ENCODE measurements around the gene CCIN. TPM values are rescaled to one million over a fixed set of nuclear protein-coding genes. Genes with fewer than 3 reads are reported as not detected.

Gene CCIN
- polyA plus RNA-seq, 2 of the 4 experiments (the other 2 are of a cell fraction), result not detected

- TF ChIP-seq BCL3 (IDR thresholded peaks at IDR 0.05) (no peak), HOXA7 (CRISPR knock-in tag; IDR thresholded peaks at IDR 0.05) (no peak), RFX5 (IDR thresholded peaks at IDR 0.05) (no peak), KDM1A (IDR thresholded peaks at IDR 0.05; ENCODE audit: low read depth) (peak; percentile 60; the same call in 1 of the 2 replicates), JUN (IDR thresholded peaks at IDR 0.05) (peak in 1 of 2 experiments; percentile 51; a peak in 1 of 5 replicates), SREBF2 (IDR thresholded peaks at IDR 0.05) (no peak), USF2 (IDR thresholded peaks at IDR 0.05) (no peak), CHD4 (IDR thresholded peaks at IDR 0.05; ENCODE audit: borderline replicate concordance) (no peak), RARB (CRISPR knock-in tag; IDR thresholded peaks at IDR 0.05) (no peak), KDM5A (IDR thresholded peaks at IDR 0.05) (no peak), EHMT2 (IDR thresholded peaks at IDR 0.05; ENCODE audit: low read depth) (no peak), CBX8 (IDR thresholded peaks at IDR 0.05) (no peak), FOSB (CRISPR knock-in tag; IDR thresholded peaks at IDR 0.05) (no peak), ZFP36 (IDR thresholded peaks at IDR 0.05; ENCODE audit: borderline replicate concordance, partially characterized antibody) (no peak), POLR2AphosphoS2 (conservative IDR thresholded peaks at IDR 0.05; ENCODE audit: low read length) (no peak), FOSL2 (IDR thresholded peaks at IDR 0.05) (no peak), FOSL2 (CRISPR knock-in tag; IDR thresholded peaks at IDR 0.05) (no peak), HMGXB4 (CRISPR knock-in tag; IDR thresholded peaks at IDR 0.05; ENCODE audit: borderline replicate concordance) (no peak), SMC3 (IDR thresholded peaks at IDR 0.05) (peak; percentile 98), POLR2A (IDR thresholded peaks at IDR 0.05; ENCODE audit: low read length) (no peak), TP53 (CRISPR knock-in tag; IDR thresholded peaks at IDR 0.05) (no peak), MAFK (IDR thresholded peaks at IDR 0.05; ENCODE audit: partially characterized antibody) (no peak), TFCP2L1 (CRISPR knock-in tag; IDR thresholded peaks at IDR 0.05) (no peak), MAZ (IDR thresholded peaks at IDR 0.05; ENCODE audit: borderline replicate concordance, low read depth, low read length) (no peak), HOXB5 (CRISPR knock-in tag; IDR thresholded peaks at IDR 0.05) (no peak), CHD2 (IDR thresholded peaks at IDR 0.05; ENCODE audit: low read length, partially characterized antibody) (no peak), E2F6 (IDR thresholded peaks at IDR 0.05; ENCODE audit: borderline replicate concordance, low read depth) (peak; percentile 60; the same call in 1 of the 2 replicates)
Measured at GRCh38 chr9:36166168-36166927, 2.8 kb upstream of the CCIN start (continued).
